Endothelial cell of umbilical vein (primary cell): ENCODE results near the gene AQP9. TPM values are rescaled to one million over a fixed set of nuclear protein-coding genes. Genes with fewer than 3 reads are reported as not detected.
"Not testable (repeated sequence)": the region's sequence is repeated elsewhere in the genome, so short reads cannot be mapped to it uniquely, and the experiment has no call there.

ENCODE experiments used
- BruUV-seq: library from RNA; stranded (reverse); fragments of 400-500 nt; replicated peaks from 2 replicates; lab custom pipeline; 2021; lab: Mats Ljungman, UMichigan
- CTCF ChIA-PET: fragments of 300-600, 350-600 bp; sonication (Branson Sonifier 250); formaldehyde crosslinking; loops from one replicate; lab custom pipeline; 2021; ENCODE audit warnings: antibody characterized with exemption, inconsistent platforms; lab: Charles Lee
- POLR2A ChIA-PET: fragments of 300-600, 350-600 bp; sonication (Branson Sonifier 250); formaldehyde crosslinking; loops from one replicate; lab custom pipeline; 2021; ENCODE audit warnings: antibody characterized with exemption, inconsistent platforms; lab: Charles Lee
- DNase-seq: peaks from one replicate; pipeline ENCODE4 v3.0.0-alpha.2; 2011; ENCODE audit warnings: low read depth, low spot score
- FAIRE-seq: peaks from 2 replicates; lab custom pipeline; 2011; peaks lifted over from hg19 to GRCh38; lab: Jason Lieb, UNC
- H2AFZ ChIP-seq: 2 replicates; pipeline ENCODE4 v1.6.0; 2012; ENCODE audit warnings: low read depth, low read length, control low read depth, inconsistent platforms
- H3K27ac ChIP-seq: 2 replicates; pipeline ENCODE4 v1.5.1; 2011; ENCODE audit warnings: low read depth, mild to moderate bottlenecking, control low read depth, low read length, moderate library complexity; ENCODE audit not compliant: insufficient read depth
- H3K27me3 ChIP-seq, 2 experiments: 2 replicates each; pipeline versions ENCODE4 v1.6.0 to v1.6.1; 2011; ENCODE audit warnings: low read length in 2 of 2, mixed read lengths in 1 of 2; ENCODE audit not compliant: control insufficient read depth in 2 of 2, insufficient read depth in 2 of 2
- H3K36me3 ChIP-seq, 2 experiments: 2 replicates in 1 of 2; 3 replicates in 1 of 2; pipeline ENCODE4 v1.5.1; 2011; ENCODE audit warnings: low read length in 2 of 2, mild to moderate bottlenecking in 1 of 2, moderate library complexity in 1 of 2; ENCODE audit not compliant: control insufficient read depth in 2 of 2, insufficient read depth in 2 of 2; ENCODE audit errors: extremely low read depth in 1 of 2
- H3K4me1 ChIP-seq: 3 replicates; pipeline ENCODE4 v1.5.1; 2011; ENCODE audit warnings: mild to moderate bottlenecking, low read length; ENCODE audit not compliant: control insufficient read depth, insufficient read depth; ENCODE audit errors: extremely low read depth
- H3K4me2 ChIP-seq: 2 replicates; pipeline ENCODE4 v1.6.1; 2011; ENCODE audit warnings: low read length, control low read depth, mixed read lengths; ENCODE audit not compliant: insufficient read depth
- H3K4me3 ChIP-seq, 3 experiments: fragments of 200-600 bp in 1 of 3; sonication (generic), shearing (Covaris generic) in 1 of 3; replicated peaks in 1 of 3; 2 replicates each; pipeline ENCODE4 v1.5.1; 2011 to 2016; ENCODE audit warnings: control low read depth in 3 of 3, low read length in 3 of 3, mild to moderate bottlenecking in 2 of 3, inconsistent platforms in 1 of 3, low read depth in 1 of 3, moderate library complexity in 1 of 3; ENCODE audit not compliant: insufficient read depth in 1 of 3
- H3K79me2 ChIP-seq: 2 replicates; pipeline ENCODE4 v1.6.0; 2012; ENCODE audit warnings: low read length, inconsistent platforms; ENCODE audit not compliant: control insufficient read depth, insufficient read depth
- H3K9ac ChIP-seq: replicated peaks from 2 replicates; pipeline ENCODE3; 2011; ENCODE audit warnings: low read length, control low read depth; ENCODE audit not compliant: insufficient read depth; ENCODE audit errors: extremely low read depth
- H3K9me1 ChIP-seq: replicated peaks from 3 replicates; pipeline ENCODE4 v1.6.0; 2011; ENCODE audit warnings: mild to moderate bottlenecking, low read length; ENCODE audit not compliant: control insufficient read depth, insufficient read depth; ENCODE audit errors: extremely low read depth
- H3K9me3 ChIP-seq: replicated peaks from 2 replicates; pipeline ENCODE4 v1.5.1; 2012; ENCODE audit warnings: low read length, inconsistent platforms; ENCODE audit not compliant: control insufficient read depth, insufficient read depth
- H4K20me1 ChIP-seq: replicated peaks from 2 replicates; pipeline ENCODE3; 2011; ENCODE audit warnings: mild to moderate bottlenecking, low read length; ENCODE audit not compliant: control insufficient read depth, insufficient read depth; ENCODE audit errors: extremely low read depth
- FOS ChIP-seq: IDR thresholded peaks from 2 replicates; pipeline ENCODE4 v1.6.1; 2011; ENCODE audit warnings: mild to moderate bottlenecking, low read length, moderate library complexity, borderline replicate concordance; ENCODE audit not compliant: insufficient read depth
- dilution Hi-C: fragments of 300-500 bp; cut with MboI; formaldehyde crosslinking; loops from one replicate; pipeline ENCODE4 v1.15.0; 2019; ENCODE audit warnings: low sequenced_read_pairs; ENCODE audit not compliant: extremely low pct_ligation_motif_present
- intact Hi-C: fragments of 100-400 bp; cut with micrococcal nuclease; formaldehyde crosslinking; loops from one replicate; pipeline ENCODE4 v1.10.0; 2022
- polyA plus RNA-seq, 4 experiments: library from polyadenylated mRNA; depleted of rRNA in 3 of 4; stranded (reverse) in 3 of 4; unstranded in 1 of 4; fragments of >200 nt; gene quantifications; 2 replicates each; pipeline versions ENCODE4 v1.2.1 to v1.2.3, GENCODE V29; 2011 to 2012; ENCODE audit warnings: missing spikeins in 1 of 4
- total RNA-seq: library from RNA; stranded (reverse); gene quantifications from 2 replicates; pipeline ENCODE4 v1.2.3, GENCODE V29; 2021

Gene AQP9
- total and polyA plus RNA-seq, 2 donors (not counting 3 experiments of a cell fraction or from before 2014, with no cell fraction given), result not detected

DNA sequence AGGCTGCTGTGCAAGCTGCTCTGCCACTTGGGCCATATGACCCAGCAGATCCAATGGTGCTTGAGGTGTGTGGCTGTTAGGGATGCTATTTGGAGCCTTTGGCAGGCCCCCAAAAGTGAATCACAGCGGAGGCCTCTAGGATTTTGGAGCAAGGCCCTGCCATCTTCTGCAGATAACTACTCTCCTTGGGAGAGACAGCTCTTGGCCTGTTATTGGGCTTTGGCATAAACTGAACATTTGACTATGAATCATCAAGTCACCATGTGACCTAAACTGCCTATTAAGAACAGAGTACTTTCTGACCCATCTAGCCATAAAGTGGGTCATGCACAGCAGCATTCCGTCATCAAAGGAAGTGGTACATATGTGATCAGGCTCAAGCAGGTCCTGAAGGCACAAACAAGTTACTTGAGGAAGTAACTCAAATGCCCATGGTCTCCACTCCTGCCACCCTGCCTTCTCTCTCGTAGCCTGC, 70.9 kb downstream of the AQP9 start:
- H3K9me3 ChIP-seq, CTCF ChIA-PET, H3K27ac ChIP-seq, H4K20me1 ChIP-seq, FAIRE-seq, H3K9me1 ChIP-seq, H3K4me3 ChIP-seq, H2AFZ ChIP-seq, H3K4me2 ChIP-seq, H3K36me3 ChIP-seq, H3K9ac ChIP-seq, H3K4me1 ChIP-seq, BruUV-seq, dilution Hi-C loops, H3K79me2 ChIP-seq, intact Hi-C loops, H3K27me3 ChIP-seq, POLR2A ChIA-PET: not testable (repeated sequence)
- DNase-seq, result peak; percentile 43
- TF ChIP-seq FOS, result peak; percentile 58

DNA sequence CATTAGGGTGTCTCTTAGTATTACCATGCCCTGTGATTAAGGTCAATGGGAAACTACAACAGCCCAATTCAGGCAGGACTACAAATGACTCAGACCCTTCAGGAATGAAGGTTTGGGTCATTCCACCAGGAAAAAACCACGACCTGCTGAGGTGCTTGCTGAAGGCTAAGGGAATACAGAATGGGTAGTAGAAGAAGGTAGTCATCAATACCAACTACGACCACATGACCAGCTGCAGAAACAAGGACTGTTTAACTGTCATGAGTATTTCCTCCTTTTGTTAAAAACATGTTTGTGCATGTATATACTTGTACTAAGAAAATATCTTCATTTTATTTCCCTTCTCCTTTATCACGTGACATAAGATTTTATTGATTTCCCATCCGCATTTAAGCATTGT, 71.8 kb downstream of the AQP9 start:
- DNase-seq, H2AFZ ChIP-seq, H3K4me1 ChIP-seq, H3K79me2 ChIP-seq, H3K9ac ChIP-seq, intact Hi-C loops, H3K27me3 ChIP-seq, H3K36me3 ChIP-seq, H4K20me1 ChIP-seq, BruUV-seq, dilution Hi-C loops, H3K4me2 ChIP-seq, POLR2A ChIA-PET, H3K4me3 ChIP-seq, H3K9me1 ChIP-seq, H3K9me3 ChIP-seq, FAIRE-seq, CTCF ChIA-PET, H3K27ac ChIP-seq: not testable (repeated sequence)
